Measurements from ENCODE around the gene IGFBP5.

DNA sequence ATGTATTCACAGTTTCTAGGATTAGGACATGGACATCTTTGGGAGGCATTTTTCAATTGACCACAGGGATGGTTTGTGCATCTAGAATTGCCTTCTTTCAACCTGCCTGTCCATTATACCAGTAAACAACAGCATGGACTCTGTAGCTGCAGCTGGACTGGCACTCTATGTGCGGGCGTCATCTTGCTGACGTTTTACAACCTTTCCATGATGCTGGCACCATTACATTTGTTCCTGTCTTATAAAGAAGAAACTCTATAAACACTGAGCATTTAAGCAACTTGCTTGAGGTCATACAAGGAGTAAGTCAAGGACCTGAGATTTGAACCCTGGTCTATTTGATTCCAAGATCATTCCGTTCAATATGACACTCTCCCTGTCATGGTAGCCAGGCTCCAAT, 25.4 kb upstream of the IGFBP5 start:
- TF ChIP-seq CTCF (IDR thresholded peaks at IDR 0.05), result no peak
- TF ChIP-seq EP300 (IDR thresholded peaks at IDR 0.05), result no peak
- no peak for TF ChIP-seq POLR2A (IDR thresholded peaks at IDR 0.05)
